HCT116 (cell line): Measurements from ENCODE around the gene KCNMB2. TPM values are rescaled to one million over a fixed set of nuclear protein-coding genes. Genes with fewer than 3 reads are reported as not detected.

Experiments used
- ATAC-seq: fragments of 200-7000 bp; cut with Tn5 transposase; 2 replicates; pipeline ENCODE4 v1.9.1; 2020; ENCODE audit warnings: mild to moderate bottlenecking, moderate library complexity
- BruUV-seq: library from RNA; stranded (reverse); fragments of 400-500 nt; replicated peaks from 2 replicates; lab custom pipeline; 2021; lab: Mats Ljungman, UMichigan
- CTCF ChIA-PET: fragments of 300-600 bp; sonication (Branson Sonifier 250); formaldehyde crosslinking; loops from one replicate; lab custom pipeline; 2021; ENCODE audit warnings: antibody characterized with exemption; lab: Charles Lee
- POLR2A ChIA-PET: fragments of 300-600, 350-600 bp; sonication (Branson Sonifier 250); formaldehyde crosslinking; loops from one replicate; lab custom pipeline; 2021; ENCODE audit warnings: antibody characterized with exemption; lab: Charles Lee
- RAD21 ChIA-PET, 2 experiments: fragments of 300-600 bp; sonication (Branson Sonifier 250); formaldehyde crosslinking; loops; one replicate each; lab custom pipeline; 2023; ENCODE audit warnings: low total read pairs in 2 of 2; ENCODE audit not compliant: uncharacterized antibody in 2 of 2, unreplicated experiment in 2 of 2, low non-redundant PET in 1 of 2; lab: Charles Lee
- DNase-seq: peaks from one replicate; pipeline ENCODE4 v3.0.0-alpha.2; 2010; ENCODE audit warnings: low read depth, low spot score
- H2AFZ ChIP-seq: fragments of 200-600 bp; shearing (Covaris generic), sonication (generic); 2 replicates; pipeline ENCODE4 v1.6.1; 2017; ENCODE audit warnings: low read depth, mixed run types, mixed read lengths, antibody characterized with exemption, low read length; ENCODE audit not compliant: poor library complexity, severe bottlenecking
- H3K27ac ChIP-seq: 2 replicates; pipeline ENCODE4 v1.5.1; 2012; ENCODE audit warnings: low read depth, low read length
- H3K27me3 ChIP-seq: fragments of 200-600 bp; sonication (generic); 2 replicates; pipeline ENCODE4 v1.6.1; 2016; ENCODE audit warnings: mixed run types, low read length, mixed read lengths; ENCODE audit not compliant: insufficient read depth
- H3K36me3 ChIP-seq, 2 experiments: fragments of 200-500 bp in 1 of 2; fragments of 200-600 bp in 1 of 2; sonication (Bioruptor generic) in 1 of 2; sonication (generic) in 1 of 2; 2 replicates each; pipeline versions ENCODE4 v1.5.1 to v1.6.1; 2014 to 2016; ENCODE audit warnings: low read length in 2 of 2, inconsistent platforms in 1 of 2, mixed read lengths in 1 of 2, mixed run types in 1 of 2; ENCODE audit not compliant: insufficient read depth in 2 of 2, control insufficient read depth in 1 of 2
- H3K4me1 ChIP-seq, 2 experiments: fragments of 200-600 bp in 1 of 2; sonication (generic) in 1 of 2; 2 replicates each; pipeline versions ENCODE4 v1.5.1 to v1.6.1; 2012 to 2017; ENCODE audit warnings: low read length in 2 of 2, inconsistent platforms in 1 of 2, mild to moderate bottlenecking in 1 of 2, mixed read lengths in 1 of 2, mixed run types in 1 of 2, moderate library complexity in 1 of 2; ENCODE audit not compliant: insufficient read depth in 2 of 2, control insufficient read depth in 1 of 2
- H3K4me2 ChIP-seq: fragments of 200-600 bp; sonication (generic); 2 replicates; pipeline ENCODE4 v1.6.1; 2017; ENCODE audit warnings: mixed run types, low read length, mixed read lengths
- H3K4me3 ChIP-seq, 2 experiments: fragments of 200-600 bp in 1 of 2; sonication (generic) in 1 of 2; replicated peaks in 1 of 2; 2 replicates each; pipeline ENCODE4 v1.5.1; 2011 to 2016; ENCODE audit warnings: low read length in 2 of 2, control low read depth in 1 of 2, low read depth in 1 of 2, mild to moderate bottlenecking in 1 of 2, mixed read lengths in 1 of 2, mixed run types in 1 of 2
- H3K79me2 ChIP-seq: fragments of 200-600 bp; sonication (generic); 2 replicates; pipeline ENCODE4 v1.6.1; 2017; ENCODE audit warnings: mild to moderate bottlenecking, mixed run types, low read length, moderate library complexity, mixed read lengths; ENCODE audit not compliant: insufficient read depth
- H3K9ac ChIP-seq: fragments of 200-600 bp; sonication (generic); 2 replicates; pipeline ENCODE4 v1.6.1; 2016; ENCODE audit warnings: low read length, mixed read lengths
- H3K9me2 ChIP-seq: fragments of 200-600 bp; sonication (generic), shearing (Covaris generic); 2 replicates; pipeline ENCODE4 v1.6.1; 2017; ENCODE audit warnings: mixed run types, mild to moderate bottlenecking, moderate library complexity; ENCODE audit not compliant: insufficient read depth
- H3K9me3 ChIP-seq, 2 experiments: fragments of 200-500 bp in 1 of 2; fragments of 200-600 bp in 1 of 2; sonication (Bioruptor generic) in 1 of 2; sonication (generic) in 1 of 2; 2 replicates each; pipeline ENCODE4 v1.6.1; 2014 to 2017; ENCODE audit warnings: low read length in 2 of 2, mixed read lengths in 2 of 2, inconsistent platforms in 1 of 2, low read depth in 1 of 2, mild to moderate bottlenecking in 1 of 2, mixed run types in 1 of 2, moderate library complexity in 1 of 2; ENCODE audit not compliant: control insufficient read depth in 1 of 2, insufficient read depth in 1 of 2
- H4K20me1 ChIP-seq: fragments of 200-600 bp; sonication (generic), shearing (Covaris generic); 2 replicates; pipeline ENCODE4 v1.6.1; 2017; ENCODE audit warnings: mixed run types, mild to moderate bottlenecking, moderate library complexity; ENCODE audit not compliant: insufficient read depth
- CBX3 ChIP-seq: IDR thresholded peaks from 2 replicates; pipeline ENCODE4 v1.6.1; 2012; ENCODE audit warnings: low read depth
- ELF1 ChIP-seq: IDR thresholded peaks from 2 replicates; pipeline ENCODE4 v1.6.1; 2012; ENCODE audit warnings: low read depth, borderline replicate concordance
- EZH2phosphoT487 ChIP-seq: fragments of 200-600 bp; IDR thresholded peaks from 2 replicates; pipeline ENCODE4 v1.6.1; 2018; ENCODE audit warnings: antibody characterized with exemption, borderline replicate concordance
- JUND ChIP-seq: IDR thresholded peaks from 2 replicates; pipeline ENCODE4 v1.6.1; 2012
- SP1 ChIP-seq: IDR thresholded peaks from 2 replicates; pipeline ENCODE4 v1.6.1; 2012; ENCODE audit warnings: low read depth
- SRF ChIP-seq: IDR thresholded peaks from 2 replicates; pipeline ENCODE4 v1.6.1; 2012; ENCODE audit warnings: low read depth
- intact Hi-C: fragments of 100-400 bp; cut with micrococcal nuclease; formaldehyde crosslinking; loops from 2 replicates; pipeline ENCODE4 v1.10.0; 2022
- total RNA-seq: library from RNA; stranded (reverse); gene quantifications from one replicate; pipeline ENCODE4 v1.2.1, GENCODE V29; 2021; ENCODE audit not compliant: unreplicated experiment
- TF ChIP-seq, protein P1 (sequence below), 3 experiments: fragments of 200-600 bp in 1 of 3; sonication (generic) in 1 of 3; IDR thresholded peaks in 2 of 3; conservative IDR thresholded peaks in 1 of 3; 2 replicates each; pipeline ENCODE4 v1.5.1; 2012 to 2017; ENCODE audit warnings: low read depth in 2 of 3, low read length in 2 of 3, antibody characterized with exemption in 1 of 3, borderline replicate concordance in 1 of 3, control low read depth in 1 of 3, mild to moderate bottlenecking in 1 of 3, mixed read lengths in 1 of 3, mixed run types in 1 of 3, moderate library complexity in 1 of 3; ENCODE audit not compliant: insufficient read depth in 1 of 3
- TF ChIP-seq, protein P2 (sequence below): IDR thresholded peaks from 2 replicates; pipeline ENCODE4 v1.6.1; 2012

The KCNMB2 gene
- total RNA-seq, 1 experiment from 2014 or later: not detected

DNA sequence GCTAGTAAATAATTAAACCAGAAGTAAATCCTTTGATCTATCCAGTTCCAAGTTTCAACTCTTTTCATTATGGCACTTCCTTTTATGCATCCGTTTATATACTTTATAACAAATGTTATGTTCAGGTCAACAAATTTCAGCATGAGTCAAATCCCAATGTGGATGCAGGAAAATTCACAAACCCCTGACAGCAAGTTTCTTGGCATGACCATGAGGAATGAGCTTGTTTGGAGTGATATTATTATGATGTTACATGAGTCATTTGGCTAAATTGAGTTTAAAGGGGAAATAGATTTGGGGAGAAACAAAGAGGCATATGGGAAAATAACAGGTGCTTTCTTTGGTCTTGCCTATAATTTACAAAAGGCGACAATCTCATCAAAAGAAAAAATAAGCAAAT, 32.1 kb upstream of the KCNMB2 start:
- no peaks in the 10 kb centered on the region for H3K4me1 ChIP-seq
- DNase-seq (no peak), ATAC-seq (no peak)
- H2AFZ ChIP-seq: no peak overlapping the region
- no peaks in the 10 kb centered on the region for H3K27me3 ChIP-seq
- POLR2A ChIA-PET: no interaction called here
- H3K27ac ChIP-seq: no peak overlapping the region
- CTCF ChIA-PET: no interaction called here
- H3K36me3 ChIP-seq: no peaks in the 10 kb centered on the region
- H3K9ac ChIP-seq: no peak overlapping the region
- H3K4me3 ChIP-seq: no peak overlapping the region
- intact Hi-C loops: no loop called here
- H3K79me2 ChIP-seq: no peaks in the 10 kb centered on the region
- H3K4me2 ChIP-seq: no peak overlapping the region
- H4K20me1 ChIP-seq: no peaks in the 10 kb centered on the region
- BruUV-seq: no TSS peak
- TF ChIP-seq CBX3 (no peak), SRF (no peak), ELF1 (no peak), JUND (no peak), SP1 (no peak)
- TF ChIP-seq, protein P1, sequence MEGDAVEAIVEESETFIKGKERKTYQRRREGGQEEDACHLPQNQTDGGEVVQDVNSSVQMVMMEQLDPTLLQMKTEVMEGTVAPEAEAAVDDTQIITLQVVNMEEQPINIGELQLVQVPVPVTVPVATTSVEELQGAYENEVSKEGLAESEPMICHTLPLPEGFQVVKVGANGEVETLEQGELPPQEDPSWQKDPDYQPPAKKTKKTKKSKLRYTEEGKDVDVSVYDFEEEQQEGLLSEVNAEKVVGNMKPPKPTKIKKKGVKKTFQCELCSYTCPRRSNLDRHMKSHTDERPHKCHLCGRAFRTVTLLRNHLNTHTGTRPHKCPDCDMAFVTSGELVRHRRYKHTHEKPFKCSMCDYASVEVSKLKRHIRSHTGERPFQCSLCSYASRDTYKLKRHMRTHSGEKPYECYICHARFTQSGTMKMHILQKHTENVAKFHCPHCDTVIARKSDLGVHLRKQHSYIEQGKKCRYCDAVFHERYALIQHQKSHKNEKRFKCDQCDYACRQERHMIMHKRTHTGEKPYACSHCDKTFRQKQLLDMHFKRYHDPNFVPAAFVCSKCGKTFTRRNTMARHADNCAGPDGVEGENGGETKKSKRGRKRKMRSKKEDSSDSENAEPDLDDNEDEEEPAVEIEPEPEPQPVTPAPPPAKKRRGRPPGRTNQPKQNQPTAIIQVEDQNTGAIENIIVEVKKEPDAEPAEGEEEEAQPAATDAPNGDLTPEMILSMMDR (IDR thresholded peaks at IDR 0.05 in 2 of 3, conservative IDR thresholded peaks at IDR 0.05 in 1 of 3; ENCODE audit: borderline replicate concordance in 1 of 3, insufficient read depth in 1 of 3, low read depth in 2 of 3, low read length in 2 of 3): no peak
- TF ChIP-seq, all 23 proteins: peak for 0
- no peaks in the 10 kb centered on the region for H3K9me2 ChIP-seq
- RAD21 ChIA-PET: no interaction called here
- H3K9me3 ChIP-seq: no peaks in the 10 kb centered on the region

DNA sequence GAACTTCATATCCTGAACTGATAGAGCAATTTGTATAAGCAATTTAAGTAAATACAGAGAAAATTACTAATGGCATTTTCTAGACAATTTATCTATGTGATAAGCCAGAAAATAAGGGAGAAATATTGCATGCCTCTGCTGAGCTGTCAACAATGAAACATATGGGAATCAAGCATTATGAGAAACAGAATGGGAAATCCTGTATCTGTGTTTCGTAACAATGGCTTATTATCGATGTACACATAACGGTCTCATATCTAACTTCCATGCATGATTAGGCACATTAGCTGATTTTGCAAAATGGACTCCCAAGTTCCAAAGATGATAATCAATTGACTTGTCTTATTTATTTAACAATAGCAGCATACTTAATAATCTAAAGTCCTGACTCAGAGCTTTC, 30.4 kb upstream of the KCNMB2 start:
- H3K4me3 ChIP-seq: no peak overlapping the region
- no peak for TF ChIP-seq EZH2phosphoT487
- TF ChIP-seq, protein P2, sequence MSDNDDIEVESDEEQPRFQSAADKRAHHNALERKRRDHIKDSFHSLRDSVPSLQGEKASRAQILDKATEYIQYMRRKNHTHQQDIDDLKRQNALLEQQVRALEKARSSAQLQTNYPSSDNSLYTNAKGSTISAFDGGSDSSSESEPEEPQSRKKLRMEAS: no peak
- TF ChIP-seq, protein P1 (IDR thresholded peaks at IDR 0.05 in 2 of 3, conservative IDR thresholded peaks at IDR 0.05 in 1 of 3; ENCODE audit: borderline replicate concordance in 1 of 3, insufficient read depth in 1 of 3, low read depth in 2 of 3, low read length in 2 of 3): no peak
- DNase-seq: no peak
- no peaks in the 10 kb centered on the region for H4K20me1 ChIP-seq
- H2AFZ ChIP-seq: no peak overlapping the region
- no peaks in the 10 kb centered on the region for H3K4me1 ChIP-seq
- no peaks in the 10 kb centered on the region for H3K9me2 ChIP-seq
- ChIA-PET POLR2A (no interaction called here), RAD21 (no interaction called here), CTCF (no interaction called here)
- H3K9me3 ChIP-seq: no peaks in the 10 kb centered on the region
- no peak for ATAC-seq
- H3K79me2 ChIP-seq: no peaks in the 10 kb centered on the region
- no TSS peak for BruUV-seq
- H3K4me2 ChIP-seq: no peak overlapping the region
- H3K27me3 ChIP-seq: no peaks in the 10 kb centered on the region
- H3K36me3 ChIP-seq: no peaks in the 10 kb centered on the region
- intact Hi-C loops: no loop called here
- H3K27ac ChIP-seq: no peak overlapping the region
- no peak overlapping the region for H3K9ac ChIP-seq
